Panc1 (cell line): Measurements from ENCODE around the gene MARK3. TPM values are rescaled to one million over a fixed set of nuclear protein-coding genes. Genes with fewer than 3 reads are reported as not detected.

ENCODE experiments used
- ATAC-seq: fragments of 200-7000 bp; cut with Tn5 transposase; 2 replicates; pipeline ENCODE4 v1.9.1; 2020; ENCODE audit warnings: mild to moderate bottlenecking, moderate library complexity
- BruUV-seq: library from RNA; stranded (reverse); fragments of 400-500 nt; replicated peaks from 2 replicates; lab custom pipeline; 2021; lab: Mats Ljungman, UMichigan
- CTCF ChIA-PET: fragments of 300-600 bp; sonication (Branson Sonifier 250); formaldehyde crosslinking; loops from one replicate; lab custom pipeline; 2022; ENCODE audit warnings: antibody characterized with exemption; lab: Charles Lee
- POLR2A ChIA-PET: fragments of 300-600 bp; sonication (Branson Sonifier 250); formaldehyde crosslinking; loops from one replicate; lab custom pipeline; 2022; ENCODE audit warnings: antibody characterized with exemption; lab: Charles Lee
- DNase-seq: peaks from one replicate; pipeline ENCODE4 v3.0.0-alpha.2; 2010; ENCODE audit warnings: low read depth, low spot score
- H3K27ac ChIP-seq: 2 replicates; pipeline ENCODE4 v1.5.1; 2011; ENCODE audit warnings: mild to moderate bottlenecking, low read length, inconsistent platforms
- H3K27me3 ChIP-seq: fragments of 200-500 bp; sonication (Bioruptor generic); 2 replicates; pipeline ENCODE4 v1.6.0; 2014; ENCODE audit warnings: low read length, inconsistent platforms; ENCODE audit not compliant: control insufficient read depth, insufficient read depth
- H3K36me3 ChIP-seq: fragments of 200-500 bp; sonication (Bioruptor generic); 2 replicates; pipeline ENCODE4 v1.5.1; 2014; ENCODE audit warnings: inconsistent platforms, mild to moderate bottlenecking, low read length, moderate library complexity; ENCODE audit not compliant: control insufficient read depth, insufficient read depth
- H3K4me1 ChIP-seq: 2 replicates; pipeline ENCODE4 v1.5.1; 2011; ENCODE audit warnings: inconsistent platforms, mild to moderate bottlenecking, low read length, moderate library complexity; ENCODE audit not compliant: control insufficient read depth, insufficient read depth
- H3K4me3 ChIP-seq, 2 experiments: 2 replicates each; pipeline ENCODE4 v1.5.1; 2011 to 2012; ENCODE audit warnings: low read depth in 2 of 2, low read length in 2 of 2, mild to moderate bottlenecking in 2 of 2, inconsistent platforms in 1 of 2, moderate library complexity in 1 of 2
- H3K9me3 ChIP-seq: fragments of 200-500 bp; sonication (Bioruptor generic); 2 replicates; pipeline ENCODE4 v1.5.1; 2014; ENCODE audit warnings: low read depth, mild to moderate bottlenecking, inconsistent platforms, low read length, moderate library complexity; ENCODE audit not compliant: control insufficient read depth, insufficient read depth
- CTCF ChIP-seq: fragments of 450-650 bp; IDR thresholded peaks from 2 replicates; pipeline ENCODE4 v1.5.1; 2017; ENCODE audit warnings: mild to moderate bottlenecking
- POLR2AphosphoS5 ChIP-seq: IDR thresholded peaks from 2 replicates; pipeline ENCODE4 v1.6.1; 2012; ENCODE audit warnings: mild to moderate bottlenecking, low read depth, low read length, moderate library complexity
- REST ChIP-seq, 2 experiments: IDR thresholded peaks; 2 replicates each; pipeline ENCODE4 v1.6.1; 2011 to 2012; ENCODE audit warnings: low read depth in 2 of 2, control low read depth in 1 of 2, low read length in 1 of 2, mild to moderate bottlenecking in 1 of 2, moderate library complexity in 1 of 2; ENCODE audit not compliant: insufficient read depth in 1 of 2
- SIN3A ChIP-seq: IDR thresholded peaks from 2 replicates; pipeline ENCODE4 v1.6.1; 2012; ENCODE audit warnings: low read depth, mild to moderate bottlenecking, low read length, moderate library complexity, borderline replicate concordance; ENCODE audit not compliant: insufficient read depth
- TCF7L2 ChIP-seq: IDR thresholded peaks from 2 replicates; pipeline ENCODE4 v1.6.1; 2011; ENCODE audit warnings: mild to moderate bottlenecking, low read depth, low read length, inconsistent platforms
- in situ Hi-C: cut with HindIII; loops from 2 replicates; pipeline ENCODE4 v1.10.0; 2016; ENCODE audit warnings: low sequenced_read_pairs, low pct_unique_long_range_greater_than_20kb
- intact Hi-C: fragments of 100-400 bp; cut with micrococcal nuclease; formaldehyde crosslinking; loops from one replicate; pipeline ENCODE4 v1.10.0; 2022; ENCODE audit not compliant: unreplicated experiment
- total RNA-seq: library from RNA; stranded (reverse); gene quantifications from one replicate; pipeline ENCODE4 v1.2.1, GENCODE V29; 2021; ENCODE audit not compliant: unreplicated experiment

The MARK3 gene
- total RNA-seq, 1 experiment from 2014 or later, result 56.1 TPM

- no TSS peak for BruUV-seq
- Histone ChIP-seq H3K4me1 (peaks cover 28% of the 10 kb centered on the region), H3K36me3 (peaks cover 4% of the 10 kb centered on the region; the same call in 1 of the 2 replicates), H3K4me3 (no peak overlapping the region), H3K27ac (no peak overlapping the region), H3K9me3 (no peaks in the 10 kb centered on the region), H3K27me3 (no peaks in the 10 kb centered on the region)
- DNase-seq (no peak), ATAC-seq (no peak)
- ChIA-PET CTCF (interaction anchor here (1.1 kb wide), 1 partner anchor 15 kb away, joined by 3 read pairs; no protein-coding TSS in a partner anchor), POLR2A (no interaction called here)
- intact Hi-C loops (no loop called here), in situ Hi-C loops (no loop called here)
- TF ChIP-seq POLR2AphosphoS5 (no peak), REST (IDR thresholded peaks at IDR 0.05; ENCODE audit: insufficient read depth in 1 of 2, low read depth in 2 of 2, low read length in 1 of 2) (no peak), CTCF (no peak), TCF7L2 (no peak), SIN3A (no peak)
Measured at GRCh38 chr14:103533137-103533998, 148.2 kb downstream of the MARK3 start.

GRCh38 chr14:103533999-103534575 is 148.9 kb downstream of the MARK3 start:
- CTCF ChIA-PET, result no interaction called here
- no TSS peak for BruUV-seq

More at GRCh38 chr14:103533999-103534575, 148.9 kb downstream of the MARK3 start:
- intact Hi-C loops, result no loop called here
- H3K4me1 ChIP-seq, result peaks cover 27% of the 10 kb centered on the region
- H3K9me3 ChIP-seq, result no peaks in the 10 kb centered on the region
- TF ChIP-seq CTCF (no peak), REST (IDR thresholded peaks at IDR 0.05; ENCODE audit: insufficient read depth in 1 of 2, low read depth in 2 of 2, low read length in 1 of 2) (no peak), TCF7L2 (no peak), POLR2AphosphoS5 (no peak)
- in situ Hi-C loops, result no loop called here
- ATAC-seq (no peak), DNase-seq (no peak)
- H3K4me3 ChIP-seq, result no peak overlapping the region
- peaks cover 4% of the 10 kb centered on the region; the same call in 1 of the 2 replicates for H3K36me3 ChIP-seq
- H3K27me3 ChIP-seq, result no peaks in the 10 kb centered on the region
- no peak overlapping the region for H3K27ac ChIP-seq
- POLR2A ChIA-PET, result no interaction called here
